ENCODE data around the gene ASIC1. TPM values are rescaled to one million over a fixed set of nuclear protein-coding genes. Genes with fewer than 3 reads are reported as not detected.

The ASIC1 gene
- total RNA-seq, 4 donors from 2014 or later: 0.59 to 2.2 (median 1.5) TPM

GRCh38 chr12:50102646-50103309 is 45.4 kb downstream of the ASIC1 start:
- Histone ChIP-seq H3K4me3 (no peak overlapping the region), H3K27ac (no peak overlapping the region), H3K36me3 (peaks cover 31% of the 10 kb centered on the region), H3K4me1 (peaks cover 26% of the 10 kb centered on the region), H3K9me3 (no peaks in the 10 kb centered on the region), H3K27me3 (no peaks in the 10 kb centered on the region)
- 81% methylated on average over 7 of the region's 8 CpGs for WGBS
- DNase-seq (ENCODE audit: low spot score in 2 of 2): no peak
- TF ChIP-seq POLR2AphosphoS5 (IDR thresholded peaks at IDR 0.05) (no peak), EP300 (IDR thresholded peaks at IDR 0.05) (no peak), POLR2A (IDR thresholded peaks at IDR 0.05) (no peak)
- TF ChIP-seq, protein P1, sequence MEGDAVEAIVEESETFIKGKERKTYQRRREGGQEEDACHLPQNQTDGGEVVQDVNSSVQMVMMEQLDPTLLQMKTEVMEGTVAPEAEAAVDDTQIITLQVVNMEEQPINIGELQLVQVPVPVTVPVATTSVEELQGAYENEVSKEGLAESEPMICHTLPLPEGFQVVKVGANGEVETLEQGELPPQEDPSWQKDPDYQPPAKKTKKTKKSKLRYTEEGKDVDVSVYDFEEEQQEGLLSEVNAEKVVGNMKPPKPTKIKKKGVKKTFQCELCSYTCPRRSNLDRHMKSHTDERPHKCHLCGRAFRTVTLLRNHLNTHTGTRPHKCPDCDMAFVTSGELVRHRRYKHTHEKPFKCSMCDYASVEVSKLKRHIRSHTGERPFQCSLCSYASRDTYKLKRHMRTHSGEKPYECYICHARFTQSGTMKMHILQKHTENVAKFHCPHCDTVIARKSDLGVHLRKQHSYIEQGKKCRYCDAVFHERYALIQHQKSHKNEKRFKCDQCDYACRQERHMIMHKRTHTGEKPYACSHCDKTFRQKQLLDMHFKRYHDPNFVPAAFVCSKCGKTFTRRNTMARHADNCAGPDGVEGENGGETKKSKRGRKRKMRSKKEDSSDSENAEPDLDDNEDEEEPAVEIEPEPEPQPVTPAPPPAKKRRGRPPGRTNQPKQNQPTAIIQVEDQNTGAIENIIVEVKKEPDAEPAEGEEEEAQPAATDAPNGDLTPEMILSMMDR (IDR thresholded peaks at IDR 0.05): no peak

DNA sequence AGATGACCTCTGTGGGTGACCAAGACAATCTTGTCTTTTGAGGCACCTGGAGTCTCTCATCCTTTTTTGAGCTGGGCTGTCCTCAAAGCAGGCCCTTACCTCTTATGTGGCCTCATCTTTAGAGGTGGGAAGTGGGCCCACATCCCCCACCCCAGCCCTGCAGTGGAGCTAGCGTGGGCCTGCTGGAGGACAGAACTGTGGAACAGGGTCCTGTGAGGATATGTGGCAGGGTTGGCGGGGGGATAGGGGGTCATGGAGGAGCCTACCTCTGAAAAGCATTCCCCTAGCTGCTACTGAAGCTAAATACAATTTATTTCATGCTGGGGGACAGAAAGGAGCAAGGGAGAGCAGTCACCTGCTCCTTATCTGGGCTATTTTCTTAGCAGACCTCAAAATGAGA is 46.0 kb downstream of the ASIC1 start:
- TF ChIP-seq, protein P1 (IDR thresholded peaks at IDR 0.05): no peak
- TF ChIP-seq EP300 (IDR thresholded peaks at IDR 0.05) (no peak), POLR2AphosphoS5 (IDR thresholded peaks at IDR 0.05) (no peak), POLR2A (IDR thresholded peaks at IDR 0.05) (no peak)
- Histone ChIP-seq H3K36me3 (peaks cover 26% of the 10 kb centered on the region), H3K4me3 (no peak overlapping the region), H3K27me3 (no peaks in the 10 kb centered on the region), H3K9me3 (no peaks in the 10 kb centered on the region), H3K4me1 (peaks cover 26% of the 10 kb centered on the region), H3K27ac (no peak overlapping the region)
- DNase-seq (ENCODE audit: low spot score in 2 of 2): no peak
- WGBS: 88% methylated on average over 2 of the region's 2 CpGs

DNA sequence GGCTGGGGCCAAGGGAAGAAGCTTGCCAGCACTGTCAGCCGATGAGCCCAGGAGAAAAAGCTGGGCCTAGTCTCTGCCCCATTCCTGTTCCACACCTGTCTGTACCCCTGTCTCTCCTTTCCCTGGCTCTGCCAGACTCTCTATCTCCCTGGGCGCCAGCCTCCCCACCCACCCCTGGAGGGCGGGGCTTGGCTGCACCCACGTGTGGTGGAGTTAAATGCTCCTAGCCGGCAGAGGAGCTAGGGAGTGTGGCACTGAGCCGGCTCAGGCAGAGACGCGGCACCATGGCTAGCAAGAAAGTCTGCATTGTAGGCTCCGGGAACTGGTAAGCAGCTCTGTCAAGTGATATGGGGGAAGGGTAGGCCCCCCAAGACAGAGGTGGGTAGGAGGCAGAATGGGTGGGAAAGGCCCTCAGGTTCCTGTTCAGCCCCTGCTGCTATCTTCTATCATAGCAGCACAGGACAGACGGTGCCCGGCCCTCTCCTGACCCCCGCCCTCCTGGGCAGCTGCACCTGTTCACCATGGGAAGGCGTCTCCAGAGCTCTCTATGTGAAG is 46.4 kb downstream of the ASIC1 start, which contains the start of gene GPD1:
GPD1 (plus strand) TSS at position 242 of the 555 bp plus-strand sequence; CDS start at position 285, 43 bp downstream.
- no peaks in the 10 kb centered on the region for H3K27me3 ChIP-seq
- DNase-seq (ENCODE audit: low spot score in 2 of 2): no peak
- peak within 1 kb of the TSS; percentile 8 for H3K4me3 ChIP-seq
- TF ChIP-seq POLR2AphosphoS5 (IDR thresholded peaks at IDR 0.05) (no peak), EP300 (IDR thresholded peaks at IDR 0.05) (no peak), POLR2A (IDR thresholded peaks at IDR 0.05) (no peak)
- TF ChIP-seq, protein P1 (IDR thresholded peaks at IDR 0.05): no peak
- H3K27ac ChIP-seq: no peak within 1 kb of the TSS
- WGBS: 20% methylated on average over 13 of the region's 13 CpGs
- no peaks in the 10 kb centered on the region for H3K9me3 ChIP-seq
- peaks cover 26% of the 10 kb centered on the region for H3K4me1 ChIP-seq
- peaks cover 21% of the 10 kb centered on the region for H3K36me3 ChIP-seq

DNA sequence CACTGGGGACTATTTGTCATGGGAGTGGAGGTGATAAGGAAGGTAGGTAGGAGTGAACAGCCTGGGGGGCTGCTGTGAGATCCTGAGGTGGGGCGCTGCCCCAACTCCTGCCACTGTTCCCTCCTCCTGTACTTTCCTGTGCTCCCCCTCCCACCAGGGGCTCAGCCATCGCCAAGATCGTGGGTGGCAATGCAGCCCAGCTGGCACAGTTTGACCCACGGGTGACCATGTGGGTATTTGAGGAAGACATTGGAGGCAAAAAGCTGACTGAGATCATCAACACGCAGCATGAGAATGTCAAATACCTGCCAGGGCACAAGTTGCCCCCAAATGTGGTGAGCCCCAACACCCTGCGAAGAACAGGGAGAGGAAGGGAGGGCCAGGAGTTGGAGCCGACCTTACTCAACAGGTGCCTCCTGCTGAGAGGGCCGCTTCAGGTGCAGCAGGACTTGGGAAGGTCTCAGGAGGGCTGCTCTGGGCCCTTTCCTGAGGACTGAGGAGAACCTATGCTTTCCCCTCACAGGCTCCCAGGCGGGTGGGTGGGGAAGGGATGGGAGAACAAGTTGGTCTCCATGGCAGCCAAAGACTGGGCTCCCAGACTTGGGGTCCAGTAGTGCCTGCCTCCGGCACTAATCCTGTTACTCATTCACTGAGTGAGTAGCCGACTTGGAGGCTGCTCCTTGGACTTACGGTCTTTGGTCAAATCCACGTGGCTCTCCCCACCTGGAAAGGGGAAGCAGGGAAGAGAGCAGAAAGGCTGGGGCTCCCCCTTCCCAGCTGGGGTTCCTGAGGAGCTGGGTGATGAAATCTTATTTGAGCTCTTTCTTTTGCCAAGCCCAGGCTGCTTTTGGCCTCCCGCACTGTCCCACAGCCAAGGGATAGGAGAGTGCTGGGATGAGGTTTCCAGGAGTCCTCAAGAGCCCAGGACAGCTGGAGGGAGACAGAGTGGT is 47.3 kb downstream of the ASIC1 start:
- Histone ChIP-seq H3K36me3 (peaks cover 12% of the 10 kb centered on the region), H3K4me3 (no peak overlapping the region), H3K27me3 (no peaks in the 10 kb centered on the region), H3K4me1 (peaks cover 25% of the 10 kb centered on the region), H3K27ac (no peak overlapping the region), H3K9me3 (no peaks in the 10 kb centered on the region)
- 80% methylated on average over 14 of the region's 14 CpGs for WGBS
- no peak for DNase-seq (ENCODE audit: low spot score in 2 of 2)
- TF ChIP-seq POLR2AphosphoS5 (IDR thresholded peaks at IDR 0.05) (no peak), POLR2A (IDR thresholded peaks at IDR 0.05) (no peak), EP300 (IDR thresholded peaks at IDR 0.05) (no peak)
- TF ChIP-seq, protein P1 (IDR thresholded peaks at IDR 0.05): no peak
